ENCODE measurements around the gene PPP2R2C.

GRCh38 chr4:6475492-6476020 lies 3.1 kb upstream of the PPP2R2C start:
- TF ChIP-seq YY1 (IDR thresholded peaks at IDR 0.05; ENCODE audit: insufficient read depth, insufficient read length) (no peak), ZNF274 (IDR thresholded peaks at IDR 0.05; ENCODE audit: low read depth, low read length) (no peak), SUZ12 (IDR thresholded peaks at IDR 0.05; ENCODE audit: extremely low read depth, insufficient read depth, insufficient read length) (no peak)

All from NT2/D1 (cell line).